ENCODE measurements around the gene LRRD1. TPM values are rescaled to one million over a fixed set of nuclear protein-coding genes. Genes with fewer than 3 reads are reported as not detected.

Gene LRRD1
- total RNA-seq, 1 experiment from 2014 or later, result not detected

- CTCF ChIA-PET, result interaction anchor here (0.7 to 1.1 kb wide), 2 partner anchors 14 to 360 kb away, joined by 3 read pairs; no protein-coding TSS in a partner anchor
Observed at GRCh38 chr7:92100534-92100933, 78.4 kb downstream of the LRRD1 start.

GRCh38 chr7:92095380-92095779 lies 83.6 kb downstream of the LRRD1 start:
- BruUV-seq (replicated peaks), result no TSS peak
- ChIA-PET POLR2A (no interaction called here), CTCF (interaction anchor here (0.8 kb wide), 1 partner anchor 30 kb away, joined by 4 read pairs; no protein-coding TSS in a partner anchor)
- H3K9me3 Mint-ChIP-seq (ENCODE audit: unreplicated experiment), result no peaks in the 10 kb centered on the region
- no peaks in the 10 kb centered on the region for H3K4me1 Mint-ChIP-seq (ENCODE audit: insufficient read depth, unreplicated experiment)
- H3K27me3 Mint-ChIP-seq (ENCODE audit: insufficient read depth, unreplicated experiment), result no peaks in the 10 kb centered on the region
- no peak overlapping the region for H3K27ac Mint-ChIP-seq (ENCODE audit: low read depth, unreplicated experiment)
- no peak for TF ChIP-seq CTCF (IDR thresholded peaks at IDR 0.05; ENCODE audit: unreplicated experiment)
- no peak overlapping the region for H3K4me3 Mint-ChIP-seq (ENCODE audit: unreplicated experiment)
- DNase-seq (ENCODE audit: unreplicated experiment), result no peak
- peaks cover 76% of the 10 kb centered on the region for H3K36me3 Mint-ChIP-seq (ENCODE audit: insufficient read depth, unreplicated experiment)
- intact Hi-C loops (cut with micrococcal nuclease), result no loop called here

More at GRCh38 chr7:92100534-92100933, 78.4 kb downstream of the LRRD1 start:
- H3K4me1 Mint-ChIP-seq (ENCODE audit: insufficient read depth, unreplicated experiment), result no peaks in the 10 kb centered on the region
- no peaks in the 10 kb centered on the region for H3K9me3 Mint-ChIP-seq (ENCODE audit: unreplicated experiment)
- no peak overlapping the region for H3K4me3 Mint-ChIP-seq (ENCODE audit: unreplicated experiment)
- no peaks in the 10 kb centered on the region for H3K27me3 Mint-ChIP-seq (ENCODE audit: insufficient read depth, unreplicated experiment)
- no peak for TF ChIP-seq CTCF (IDR thresholded peaks at IDR 0.05; ENCODE audit: unreplicated experiment)
- no TSS peak for BruUV-seq (replicated peaks)
- DNase-seq (ENCODE audit: unreplicated experiment), result no peak
- no peak overlapping the region for H3K27ac Mint-ChIP-seq (ENCODE audit: low read depth, unreplicated experiment)
- POLR2A ChIA-PET, result interaction anchor here (0.6 to 1.5 kb wide), 2 partner anchors 10 to 143 kb away, joined by 3 read pairs; no protein-coding TSS in a partner anchor
- H3K36me3 Mint-ChIP-seq (ENCODE audit: insufficient read depth, unreplicated experiment), result peaks cover 90% of the 10 kb centered on the region
- intact Hi-C loops (cut with micrococcal nuclease), result no loop called here

Small RNA genes lying within 50 kb of the gene (microRNA-seq; reads per million reads assigned to microRNA genes)
- gene MIR1285-1, result not detected

Other genes starting within 250 kb of the LRRD1 start
- 36.8 and 39.2 TPM in 2 replicates for gene AKAP9, start 238.3 kb downstream of the LRRD1 start, total RNA-seq (2022)
- 124 and 148 TPM in 2 replicates for gene CYP51A1, start 44.7 kb downstream of the LRRD1 start, total RNA-seq (2022)
- 38.9 and 41.3 TPM in 2 replicates for gene KRIT1, start 66.8 kb upstream of the LRRD1 start, total RNA-seq (2022)
- 33.0 and 40.1 TPM in 2 replicates for gene ANKIB1, start 66.8 kb upstream of the LRRD1 start, total RNA-seq (2022)

Data from MCF 10A (cell line).